MM.1S (cell line): ENCODE data around the gene MRPS24.

Experiments
- DNase-seq: peaks from one replicate; pipeline ENCODE4 v3.0.0-alpha.2; 2015
- H2AFZ ChIP-seq: fragments of 300-600 bp; sonication (generic); 2 replicates; pipeline ENCODE4 v1.6.0; 2016; ENCODE audit warnings: antibody characterized with exemption, low read length
- H3F3A ChIP-seq: fragments of 300-600 bp; sonication (generic); 2 replicates; pipeline ENCODE4 v1.6.1; 2016; ENCODE audit warnings: mild to moderate bottlenecking, antibody characterized with exemption, low read length, moderate library complexity, mixed read lengths; ENCODE audit not compliant: insufficient read depth
- H3K27ac ChIP-seq: fragments of 300-600 bp; sonication (generic); 2 replicates; pipeline ENCODE4 v1.5.1; 2016; ENCODE audit warnings: mild to moderate bottlenecking, low read length
- H3K27me3 ChIP-seq: fragments of 300-600 bp; sonication (generic); replicated peaks from 2 replicates; pipeline ENCODE4 v1.6.0; 2016; ENCODE audit warnings: low read length; ENCODE audit not compliant: insufficient read depth
- H3K36me3 ChIP-seq: fragments of 300-600 bp; sonication (generic); replicated peaks from 2 replicates; pipeline ENCODE4 v1.6.1; 2016; ENCODE audit warnings: mild to moderate bottlenecking, low read length, mixed read lengths; ENCODE audit not compliant: insufficient read depth
- H3K4me1 ChIP-seq: fragments of 300-600 bp; sonication (generic); 2 replicates; pipeline ENCODE4 v1.6.1; 2016; ENCODE audit warnings: low read length, mixed read lengths
- H3K4me2 ChIP-seq: fragments of 300-600 bp; sonication (generic); 2 replicates; pipeline ENCODE4 v1.6.0; 2016; ENCODE audit warnings: low read depth, low read length
- H3K4me3 ChIP-seq: fragments of 300-600 bp; sonication (generic); 2 replicates; pipeline ENCODE4 v1.5.1; 2016; ENCODE audit warnings: low read length, mixed read lengths
- H3K79me2 ChIP-seq: fragments of 300-600 bp; sonication (generic); 2 replicates; pipeline ENCODE4 v1.6.1; 2016; ENCODE audit warnings: mixed run types, low read length, mixed read lengths
- H3K9ac ChIP-seq: fragments of 300-600 bp; sonication (generic); 2 replicates; pipeline ENCODE4 v1.6.1; 2016; ENCODE audit warnings: low read length, mixed read lengths
- H3K9me2 ChIP-seq: fragments of 300-600 bp; sonication (generic); replicated peaks from 2 replicates; pipeline ENCODE4 v1.6.1; 2016; ENCODE audit warnings: mild to moderate bottlenecking, low read length, mixed read lengths; ENCODE audit not compliant: insufficient read depth
- H3K9me3 ChIP-seq: fragments of 300-600 bp; sonication (generic); replicated peaks from 2 replicates; pipeline ENCODE4 v1.6.1; 2016; ENCODE audit warnings: mild to moderate bottlenecking, low read length, mixed read lengths; ENCODE audit not compliant: insufficient read depth
- H4K20me1 ChIP-seq: fragments of 300-600 bp; sonication (generic); 2 replicates; pipeline ENCODE4 v1.6.1; 2016; ENCODE audit warnings: mild to moderate bottlenecking, low read length, moderate library complexity, mixed read lengths; ENCODE audit not compliant: insufficient read depth
- EZH2 ChIP-seq: fragments of 300-600 bp; sonication (generic); optimal IDR thresholded peaks from 2 replicates; pipeline ENCODE3; 2017; ENCODE audit warnings: low read depth, mild to moderate bottlenecking, antibody characterized with exemption, low read length, mixed read lengths
- EZH2phosphoT487 ChIP-seq: fragments of 300-600 bp; sonication (generic); IDR thresholded peaks from 2 replicates; pipeline ENCODE4 v1.6.1; 2018; ENCODE audit warnings: antibody characterized with exemption, low read length
- TF ChIP-seq, protein P1 (sequence below): fragments of 300-600 bp; sonication (generic); IDR thresholded peaks from 2 replicates; pipeline ENCODE4 v1.5.1; 2016; ENCODE audit warnings: antibody characterized with exemption, low read length, mixed read lengths

The MRPS24 gene

DNA sequence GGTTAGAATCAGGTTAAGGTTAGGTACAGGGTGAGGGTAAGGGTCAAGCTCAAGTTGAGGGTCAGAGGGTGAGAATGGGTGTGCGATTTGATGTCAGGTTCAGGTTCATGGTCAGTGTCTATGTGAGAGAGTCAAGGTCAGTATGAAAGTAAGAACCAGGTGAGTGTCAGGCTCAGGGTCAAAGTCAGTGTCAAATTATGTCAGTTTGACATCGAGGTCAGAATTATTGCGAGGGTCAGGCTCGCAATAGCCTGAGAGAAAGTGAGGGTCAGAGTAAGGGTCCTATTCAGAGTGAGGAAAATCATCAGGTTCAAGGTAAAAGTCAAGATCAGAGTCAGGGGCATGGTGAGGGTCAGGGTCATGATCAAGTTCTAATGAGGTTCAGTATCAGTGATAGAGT, 13.0 kb downstream of the MRPS24 start:
- H2AFZ ChIP-seq, result no peak overlapping the region
- H3K9me2 ChIP-seq, result no peaks in the 10 kb centered on the region
- no peak overlapping the region for H3K27ac ChIP-seq
- no peak overlapping the region for H3K4me2 ChIP-seq
- no peaks in the 10 kb centered on the region for H3F3A ChIP-seq
- DNase-seq, result no peak
- H4K20me1 ChIP-seq, result no peaks in the 10 kb centered on the region
- H3K9me3 ChIP-seq, result no peaks in the 10 kb centered on the region
- TF ChIP-seq, protein P1, sequence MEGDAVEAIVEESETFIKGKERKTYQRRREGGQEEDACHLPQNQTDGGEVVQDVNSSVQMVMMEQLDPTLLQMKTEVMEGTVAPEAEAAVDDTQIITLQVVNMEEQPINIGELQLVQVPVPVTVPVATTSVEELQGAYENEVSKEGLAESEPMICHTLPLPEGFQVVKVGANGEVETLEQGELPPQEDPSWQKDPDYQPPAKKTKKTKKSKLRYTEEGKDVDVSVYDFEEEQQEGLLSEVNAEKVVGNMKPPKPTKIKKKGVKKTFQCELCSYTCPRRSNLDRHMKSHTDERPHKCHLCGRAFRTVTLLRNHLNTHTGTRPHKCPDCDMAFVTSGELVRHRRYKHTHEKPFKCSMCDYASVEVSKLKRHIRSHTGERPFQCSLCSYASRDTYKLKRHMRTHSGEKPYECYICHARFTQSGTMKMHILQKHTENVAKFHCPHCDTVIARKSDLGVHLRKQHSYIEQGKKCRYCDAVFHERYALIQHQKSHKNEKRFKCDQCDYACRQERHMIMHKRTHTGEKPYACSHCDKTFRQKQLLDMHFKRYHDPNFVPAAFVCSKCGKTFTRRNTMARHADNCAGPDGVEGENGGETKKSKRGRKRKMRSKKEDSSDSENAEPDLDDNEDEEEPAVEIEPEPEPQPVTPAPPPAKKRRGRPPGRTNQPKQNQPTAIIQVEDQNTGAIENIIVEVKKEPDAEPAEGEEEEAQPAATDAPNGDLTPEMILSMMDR, result no peak
- TF ChIP-seq EZH2phosphoT487, result no peak
- TF ChIP-seq EZH2, result no peak
- no peaks in the 10 kb centered on the region for H3K36me3 ChIP-seq
- no peak overlapping the region for H3K9ac ChIP-seq
- H3K79me2 ChIP-seq, result no peaks in the 10 kb centered on the region
- no peaks in the 10 kb centered on the region for H3K27me3 ChIP-seq
- no peaks in the 10 kb centered on the region for H3K4me1 ChIP-seq
- H3K4me3 ChIP-seq, result no peak overlapping the region

- H4K20me1 ChIP-seq, result no peaks in the 10 kb centered on the region
- H3F3A ChIP-seq, result peaks cover 5% of the 10 kb centered on the region
- H3K36me3 ChIP-seq, result no peaks in the 10 kb centered on the region
- H3K4me2 ChIP-seq, result no peak overlapping the region
- no peak overlapping the region for H2AFZ ChIP-seq
- H3K4me1 ChIP-seq, result peaks cover 8% of the 10 kb centered on the region
- no peak overlapping the region for H3K27ac ChIP-seq
- no peak overlapping the region for H3K4me3 ChIP-seq
- TF ChIP-seq EZH2phosphoT487, result no peak
- TF ChIP-seq, protein P1, result no peak
- no peak for TF ChIP-seq EZH2
- no peak overlapping the region for H3K9ac ChIP-seq
- DNase-seq, result no peak
- H3K9me3 ChIP-seq, result no peaks in the 10 kb centered on the region
- no peaks in the 10 kb centered on the region for H3K79me2 ChIP-seq
- no peaks in the 10 kb centered on the region for H3K9me2 ChIP-seq
- H3K27me3 ChIP-seq, result no peaks in the 10 kb centered on the region
Measured at GRCh38 chr7:43855176-43855575, 14.1 kb downstream of the MRPS24 start.

DNA sequence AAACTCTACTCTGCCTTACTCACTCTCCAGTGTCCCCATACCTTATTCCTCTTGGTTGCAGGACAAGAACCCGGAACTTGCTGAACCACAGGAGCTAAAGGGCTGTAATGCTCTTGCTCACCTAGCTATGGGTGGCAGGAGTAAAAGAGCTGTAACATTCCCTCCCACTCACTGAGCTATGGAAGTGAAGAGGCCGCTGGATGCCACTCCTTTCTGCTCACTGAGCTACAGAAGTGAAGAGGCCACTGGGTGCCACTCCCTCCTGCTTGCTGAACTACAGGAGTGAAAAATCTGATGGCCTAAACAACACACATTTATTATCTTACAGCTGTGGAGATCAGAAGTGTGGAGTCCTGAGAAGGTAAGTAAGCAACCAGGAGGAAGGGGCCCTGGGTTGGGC, 17.5 kb downstream of the MRPS24 start:
- no peaks in the 10 kb centered on the region for H3K36me3 ChIP-seq
- H2AFZ ChIP-seq, result no peak overlapping the region
- no peak overlapping the region for H3K4me2 ChIP-seq
- H3K4me1 ChIP-seq, result peaks cover 16% of the 10 kb centered on the region
- H3K9me3 ChIP-seq, result no peaks in the 10 kb centered on the region
- H3K4me3 ChIP-seq, result no peak overlapping the region
- no peaks in the 10 kb centered on the region for H3K27me3 ChIP-seq
- H3F3A ChIP-seq, result peaks cover 12% of the 10 kb centered on the region
- H3K9ac ChIP-seq, result no peak overlapping the region
- no peaks in the 10 kb centered on the region for H3K79me2 ChIP-seq
- no peak overlapping the region for H3K27ac ChIP-seq
- no peaks in the 10 kb centered on the region for H4K20me1 ChIP-seq
- H3K9me2 ChIP-seq, result no peaks in the 10 kb centered on the region
- TF ChIP-seq EZH2 (no peak), EZH2phosphoT487 (no peak)
- TF ChIP-seq, protein P1, result no peak
- no peak for DNase-seq
